ENCODE results near the gene CUL5.

The CUL5 gene

GRCh38 chr11:108008656-108009496 is at the start of gene CUL5:
Gene CUL5 (plus strand): TSS chr11:108008898. CDS start chr11:108009349, 451 bp downstream.
- DNase-seq (ENCODE audit: low read depth): peak; percentile 86

GRCh38 chr11:107961480-107961879 is 47.2 kb upstream of the CUL5 start:
- no peak for DNase-seq (ENCODE audit: low read depth)

- DNase-seq (ENCODE audit: low read depth): no peak
Measured at GRCh38 chr11:107962181-107962580, 46.5 kb upstream of the CUL5 start.

GRCh38 chr11:107963091-107963490 is 45.6 kb upstream of the CUL5 start:
- DNase-seq (ENCODE audit: low read depth): no peak

- DNase-seq (ENCODE audit: low read depth): no peak
Measured at GRCh38 chr11:107969219-107969618, 39.5 kb upstream of the CUL5 start.

GRCh38 chr11:107970049-107970448 is 38.6 kb upstream of the CUL5 start:
- DNase-seq (ENCODE audit: low read depth): no peak

- no peak for DNase-seq (ENCODE audit: low read depth)
Measured at GRCh38 chr11:107973641-107974040, 35.1 kb upstream of the CUL5 start.

- DNase-seq (ENCODE audit: low read depth): no peak
Measured at GRCh38 chr11:107988397-107989158, 20.1 kb upstream of the CUL5 start.

- no peak for DNase-seq (ENCODE audit: low read depth)
Measured at GRCh38 chr11:107991868-107992414, 16.8 kb upstream of the CUL5 start.

- no peak for DNase-seq (ENCODE audit: low read depth)
Measured at GRCh38 chr11:107996006-107996776, 12.5 kb upstream of the CUL5 start.

- DNase-seq (ENCODE audit: low read depth): no peak
Measured at GRCh38 chr11:107998761-107999160, 9.9 kb upstream of the CUL5 start.

- DNase-seq (ENCODE audit: low read depth): no peak
Measured at GRCh38 chr11:107999759-108000455, 8.8 kb upstream of the CUL5 start.

GRCh38 chr11:108002476-108002875 is 6.2 kb upstream of the CUL5 start:
- DNase-seq (ENCODE audit: low read depth): no peak

GRCh38 chr11:108003623-108004022 is 5.1 kb upstream of the CUL5 start:
- no peak for DNase-seq (ENCODE audit: low read depth)

GRCh38 chr11:108007819-108008218 is 879 bp upstream of the CUL5 start:
- DNase-seq (ENCODE audit: low read depth): no peak

- no peak for DNase-seq (ENCODE audit: low read depth)
Measured at GRCh38 chr11:108009497-108010370, 1.0 kb downstream of the CUL5 start.

GRCh38 chr11:108012139-108012725 is 3.5 kb downstream of the CUL5 start:
- DNase-seq (ENCODE audit: low read depth): no peak

GRCh38 chr11:108016647-108017046 is 7.9 kb downstream of the CUL5 start:
- no peak for DNase-seq (ENCODE audit: low read depth)

- DNase-seq (ENCODE audit: low read depth): no peak
Measured at GRCh38 chr11:108018708-108019107, 10.0 kb downstream of the CUL5 start.

- no peak for DNase-seq (ENCODE audit: low read depth)
Measured at GRCh38 chr11:108019870-108020540, 11.3 kb downstream of the CUL5 start.

Measured in stimulated activated CD8-positive, alpha-beta memory T cell treated with anti-CD3 and anti-CD28 coated beads, Interleukin-12 subunit alpha, Interleukin-12 subunit beta, amount 100 ng/mL, for 4 hours (primary cell).